Cerebellar nuclear complex (tissue), 1 donor: Measurements from ENCODE around the gene CARD14.
"Not testable (repeated sequence)": the region's sequence is repeated elsewhere in the genome, so short reads cannot be mapped to it uniquely, and the experiment has no call there.

Experiments used
- DNase-seq, 2 experiments: peaks; one replicate each; lab custom pipeline; 2025; lab: John Stamatoyannopoulos, UW

Gene CARD14

DNA sequence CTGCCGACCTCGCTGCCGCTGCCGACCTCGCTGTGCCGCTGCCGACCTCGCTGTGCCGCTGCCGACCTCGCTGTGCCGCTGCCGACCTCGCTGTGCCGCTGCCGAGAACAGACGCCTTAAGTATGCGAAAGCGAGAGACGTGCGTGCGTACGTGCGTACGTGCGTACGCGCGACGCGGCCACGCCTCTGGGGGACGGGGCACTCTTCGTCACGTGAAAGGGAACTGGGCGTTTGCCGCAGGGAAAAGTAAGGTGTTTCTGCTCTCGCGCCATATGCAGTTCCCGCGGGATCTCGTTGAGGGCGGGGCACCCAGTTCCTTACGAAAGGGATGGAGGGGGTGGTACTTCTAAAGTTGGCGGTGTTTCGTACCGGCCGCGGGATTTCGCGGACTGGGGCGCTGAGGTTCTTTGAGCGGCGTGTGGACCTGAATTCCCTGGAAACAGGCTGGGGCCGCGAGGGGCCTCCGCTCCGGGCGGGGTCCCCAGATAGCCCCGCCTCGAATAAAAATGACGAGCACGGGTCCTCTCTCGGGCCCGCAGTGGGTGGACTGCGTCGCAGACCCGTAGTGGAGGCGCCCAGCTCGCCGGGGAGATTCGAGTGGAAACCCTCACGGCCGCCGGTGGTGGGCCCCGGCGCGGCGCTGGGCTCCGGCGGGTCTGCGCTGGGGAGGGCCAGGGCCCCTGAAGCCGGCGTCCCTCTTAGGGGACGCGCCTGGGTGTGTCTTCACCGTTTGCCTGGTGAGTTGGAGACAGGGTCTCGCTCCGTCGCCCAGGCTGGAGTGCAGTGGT is 22.6 kb upstream of the CARD14 start, which contains the start of gene EIF4A3:
Gene EIF4A3 (minus strand): TSS at position 94 of the 788 bp plus-strand sequence. CDS start 167 bp downstream, outside the sequence.
- peak; percentile 90 to 93 for DNase-seq

GRCh38 chr17:80151333-80151732 is 18.5 kb upstream of the CARD14 start:
- DNase-seq: no peak

GRCh38 chr17:80152081-80152702 is 17.6 kb upstream of the CARD14 start:
- DNase-seq: no peak

- no peak for DNase-seq
Measured at GRCh38 chr17:80153004-80153403, 16.8 kb upstream of the CARD14 start.

GRCh38 chr17:80154166-80154565 is 15.7 kb upstream of the CARD14 start:
- DNase-seq: no peak

- DNase-seq: not testable (repeated sequence)
Measured at GRCh38 chr17:80155600-80155999, 14.2 kb upstream of the CARD14 start.

DNA sequence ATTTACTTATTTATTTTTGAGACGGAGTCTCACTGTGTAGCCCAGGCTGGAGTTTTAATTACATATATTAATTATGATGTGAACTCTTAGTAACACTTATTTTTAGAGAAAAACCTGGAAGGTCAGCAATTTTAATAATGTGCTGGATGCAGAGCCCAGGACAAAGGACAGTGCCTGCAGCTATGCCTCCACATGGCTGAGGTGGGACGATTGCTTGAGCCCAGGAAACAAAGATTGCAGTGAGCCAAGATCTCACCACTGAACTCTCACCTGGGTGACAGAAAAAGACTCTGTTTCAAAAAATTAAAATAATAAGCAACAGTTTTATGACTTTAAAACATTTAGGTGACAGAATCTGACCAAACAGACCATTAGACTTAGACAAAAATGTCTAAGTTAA is 11.0 kb upstream of the CARD14 start:
- DNase-seq: no peak

GRCh38 chr17:80160536-80160935 is 9.3 kb upstream of the CARD14 start:
- DNase-seq: no peak

DNA sequence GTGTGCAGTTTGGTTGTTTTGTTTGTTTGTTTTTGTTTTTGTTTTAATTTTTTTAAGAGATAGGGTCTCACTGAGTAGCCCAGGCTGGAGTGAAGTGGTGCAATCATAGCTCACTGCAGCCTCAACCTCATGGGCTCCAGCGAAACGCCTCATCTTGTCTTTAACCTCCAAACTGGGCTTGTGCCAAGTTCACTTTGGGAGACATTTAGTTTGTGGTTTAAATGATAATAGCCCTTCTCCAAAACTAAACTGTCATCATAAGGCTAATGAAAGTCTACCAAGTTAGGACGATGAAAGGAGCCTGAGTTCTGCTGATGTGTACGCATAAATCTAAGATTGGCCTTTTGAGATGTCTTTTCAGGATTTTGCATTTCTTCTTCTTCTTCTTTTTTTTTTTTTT is 6.5 kb upstream of the CARD14 start:
- no peak for DNase-seq

DNA sequence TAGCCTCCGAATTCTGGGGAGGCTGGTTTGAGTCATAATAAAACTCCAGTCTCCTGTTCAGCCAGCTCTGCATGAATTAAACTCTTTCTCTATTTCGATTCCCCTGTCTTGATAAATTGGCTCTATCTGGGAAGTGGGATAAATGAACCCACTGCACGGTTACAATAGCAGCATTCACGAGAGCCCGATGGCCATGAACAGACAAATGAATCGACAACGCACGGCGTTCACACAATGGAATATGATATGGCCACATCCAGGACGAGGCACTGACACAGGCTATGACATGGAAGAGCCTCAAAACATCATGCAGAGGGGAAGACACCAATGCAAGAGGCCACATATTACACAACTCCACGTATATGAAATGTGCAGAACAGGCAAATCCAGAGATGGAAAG is 5.6 kb upstream of the CARD14 start:
- DNase-seq: no peak

DNA sequence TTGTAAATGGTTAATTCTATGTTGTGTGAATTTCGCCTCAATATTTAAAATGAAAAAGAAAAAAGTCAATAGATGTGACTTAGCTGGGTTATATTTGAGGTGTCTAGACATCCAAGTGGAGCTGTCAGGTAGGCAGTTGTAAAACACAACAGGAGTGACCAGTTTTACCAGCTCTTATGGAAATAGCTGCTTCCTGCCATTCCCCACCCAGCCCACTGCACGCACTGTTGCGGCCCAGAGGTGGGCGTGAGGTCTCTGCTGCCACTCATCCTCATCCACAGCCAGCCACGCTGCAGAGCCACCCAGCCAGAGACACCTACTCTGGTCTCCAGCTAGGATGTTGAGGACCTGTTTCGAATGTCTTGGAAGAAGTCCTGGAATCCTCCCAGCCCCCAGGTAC is 3.4 kb upstream of the CARD14 start:
- DNase-seq: no peak

DNA sequence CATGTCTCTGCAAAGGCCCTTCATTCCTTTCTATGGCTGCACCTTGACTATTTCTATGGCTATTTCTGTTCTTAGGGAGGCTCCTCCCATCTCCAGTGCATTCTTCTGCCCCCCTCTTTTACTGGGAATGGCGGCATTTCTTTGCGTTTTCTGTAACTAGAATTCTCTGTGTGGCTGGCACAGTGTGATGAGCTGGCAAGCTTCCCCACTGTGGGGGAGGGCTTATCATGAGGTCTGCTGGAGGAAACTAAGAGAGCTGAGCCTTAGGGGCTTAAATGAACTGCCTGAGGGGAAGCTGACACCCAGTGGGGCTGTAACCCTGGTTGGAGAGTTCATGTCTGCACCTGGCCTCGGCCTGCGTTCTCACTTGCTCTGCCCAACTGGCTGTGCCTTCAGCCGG is 1.5 kb upstream of the CARD14 start:
- no peak for DNase-seq

DNA sequence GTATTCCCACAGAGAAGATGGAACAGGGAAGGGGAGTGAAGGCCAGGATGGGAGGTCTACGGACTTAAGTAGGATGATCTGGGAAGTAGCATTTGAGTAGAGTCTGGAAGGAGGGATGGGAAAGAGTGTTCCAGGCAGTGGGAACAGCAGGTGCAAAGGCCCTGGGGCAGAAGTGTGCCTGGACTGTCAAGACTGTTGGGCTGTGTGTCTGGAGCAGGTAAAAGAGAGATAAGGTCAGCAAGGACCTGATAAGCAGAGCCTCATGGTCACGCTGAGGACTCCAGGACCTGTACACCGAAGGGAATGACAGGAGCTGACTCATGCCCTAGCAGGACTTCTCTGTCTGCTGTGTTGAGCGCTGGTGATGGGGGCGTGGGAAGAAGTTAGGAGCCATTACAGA is 723 bp upstream of the CARD14 start:
- DNase-seq: no peak

GRCh38 chr17:80171681-80172080 is 1.9 kb downstream of the CARD14 start:
- no peak for DNase-seq

GRCh38 chr17:80173126-80173525 is 3.3 kb downstream of the CARD14 start:
- DNase-seq: no peak

DNA sequence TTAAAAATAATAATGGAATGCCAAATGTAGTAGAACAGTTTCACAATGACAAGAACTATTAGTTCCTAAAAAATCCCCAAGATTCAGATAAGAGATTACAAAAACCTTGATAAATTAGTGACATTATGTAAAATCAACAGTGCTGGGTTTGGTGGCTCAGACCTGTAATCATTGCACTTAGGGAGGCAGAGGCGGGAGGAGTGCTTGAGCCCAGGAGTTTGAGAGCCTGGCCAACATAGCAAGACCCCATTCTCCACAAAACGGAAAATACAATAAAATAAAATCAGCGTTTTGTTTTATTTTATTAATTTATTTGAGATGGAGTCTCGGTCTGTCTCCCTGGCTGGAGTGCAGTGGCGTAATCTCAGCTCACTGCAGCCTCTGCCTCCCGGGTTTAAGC is 4.1 kb downstream of the CARD14 start:
- DNase-seq: no peak

- DNase-seq: no peak
Measured at GRCh38 chr17:80176757-80177156, 6.9 kb downstream of the CARD14 start.

GRCh38 chr17:80177986-80178595 is 8.3 kb downstream of the CARD14 start:
- no peak for DNase-seq

GRCh38 chr17:80180192-80180591 is 10.4 kb downstream of the CARD14 start:
- DNase-seq: no peak

DNA sequence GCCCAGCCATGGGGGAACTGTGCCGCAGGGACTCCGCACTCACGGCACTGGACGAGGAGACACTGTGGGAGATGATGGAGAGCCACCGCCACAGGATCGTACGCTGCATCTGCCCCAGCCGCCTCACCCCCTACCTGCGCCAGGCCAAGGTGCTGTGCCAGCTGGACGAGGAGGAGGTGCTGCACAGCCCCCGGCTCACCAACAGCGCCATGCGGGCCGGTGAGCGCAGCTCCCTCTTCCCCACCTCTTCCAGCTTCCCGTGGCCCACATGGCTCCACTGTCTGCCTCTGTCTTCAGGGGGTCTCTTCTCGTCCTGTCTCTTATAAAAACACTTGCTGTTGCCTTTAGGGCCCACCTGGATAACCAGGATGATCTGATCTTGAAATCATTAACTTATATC is 11.6 kb downstream of the CARD14 start:
- DNase-seq: no peak

GRCh38 chr17:80182118-80182844 is 12.5 kb downstream of the CARD14 start:
- DNase-seq: no peak

- DNase-seq: no peak
Measured at GRCh38 chr17:80182845-80183223, 13.0 kb downstream of the CARD14 start.
